Thoracic aorta (tissue), 2 donors: Measurements from ENCODE around the gene PIM1. TPM values are rescaled to one million over a fixed set of nuclear protein-coding genes. Genes with fewer than 3 reads are reported as not detected.

Experiments
- ATAC-seq: fragments of 150-250 bp; one replicate; pipeline ENCODE4 v1.8.0; 2017; ENCODE audit warnings: low read depth; ENCODE audit not compliant: insufficient number of reproducible peaks, low FRiP score
- DNase-seq: peaks from one replicate; pipeline ENCODE4 v3.0.0-alpha.2; 2020; ENCODE audit warnings: low spot score
- H3K27ac ChIP-seq, 2 donors: fragments of 200-600 bp; sonication (generic); 1 replicate in 1 of 2; 2 replicates in 1 of 2; pipeline ENCODE4 v1.5.1; 2016; ENCODE audit warnings: mild to moderate bottlenecking in 2 of 2, moderate library complexity in 2 of 2
- H3K27me3 ChIP-seq: fragments of 200-600 bp; sonication (generic); replicated peaks from 2 replicates; pipeline ENCODE4 v1.6.0; 2016; ENCODE audit warnings: mild to moderate bottlenecking; ENCODE audit not compliant: insufficient read depth
- H3K36me3 ChIP-seq: fragments of 200-600 bp; sonication (generic); one replicate; pipeline ENCODE4 v1.5.1; 2016
- H3K4me1 ChIP-seq, 2 donors: fragments of 200-600 bp; sonication (generic); 1 replicate in 1 of 2; 2 replicates in 1 of 2; pipeline versions ENCODE4 v1.5.1 to v1.6.0; 2016; ENCODE audit warnings: low read depth in 2 of 2, mild to moderate bottlenecking in 1 of 2; ENCODE audit not compliant: control insufficient read depth in 1 of 2
- H3K4me3 ChIP-seq: fragments of 200-600 bp; sonication (generic); 2 replicates; pipeline ENCODE4 v1.5.1; 2016; ENCODE audit warnings: mild to moderate bottlenecking
- H3K9me3 ChIP-seq: fragments of 200-600 bp; sonication (generic); 2 replicates; pipeline ENCODE4 v1.5.1; 2016
- CTCF ChIP-seq: fragments of 200-600 bp; sonication (generic); IDR thresholded peaks from one replicate; pipeline ENCODE4 v1.5.1; 2019; ENCODE audit warnings: antibody characterized with exemption
- total RNA-seq, 2 donors: library from RNA; depleted of rRNA; stranded (reverse); fragments of >200 nt; gene quantifications; one replicate each; pipeline versions ENCODE4 v1.1.0 to v1.2.3, GENCODE V29; 2016

PIM1 gene
- 10 to 100 TPM; 28.8 to 53.6 TPM for total RNA-seq

- ATAC-seq = peak; percentile 60
- no peak for TF ChIP-seq CTCF
- H3K4me3 ChIP-seq = peak within 1 kb of the TSS; percentile 99
- DNase-seq = peak; percentile 99
- peaks cover 20 to 33% of the 10 kb centered on the region in 2 donors for H3K4me1 ChIP-seq
- H3K27me3 ChIP-seq = no peaks in the 10 kb centered on the region
- peaks cover 22% of the 10 kb centered on the region for H3K36me3 ChIP-seq
- peak within 1 kb of the TSS; percentile 94 to 96 for H3K27ac ChIP-seq
- no peaks in the 10 kb centered on the region for H3K9me3 ChIP-seq
Observed at GRCh38 chr6:37169496-37170272, at the start of gene PIM1. TSS of gene PIM1 (plus strand) at chr6:37170152. CDS start at chr6:37170576, 424 bp downstream.

- no peak overlapping the region for H3K4me3 ChIP-seq
- no peaks in the 10 kb centered on the region for H3K9me3 ChIP-seq
- no peak for TF ChIP-seq CTCF
- H3K27ac ChIP-seq = no peak overlapping the region
- ATAC-seq (no peak), DNase-seq (no peak)
- no peaks in the 10 kb centered on the region for H3K27me3 ChIP-seq
- H3K36me3 ChIP-seq = no peaks in the 10 kb centered on the region
- H3K4me1 ChIP-seq = no peaks in the 10 kb centered on the region
Observed at GRCh38 chr6:37121556-37121955, 48.4 kb upstream of the PIM1 start.

- Histone ChIP-seq H3K36me3 (no peaks in the 10 kb centered on the region), H3K4me3 (no peak overlapping the region), H3K27me3 (no peaks in the 10 kb centered on the region), H3K9me3 (no peaks in the 10 kb centered on the region), H3K4me1 (peaks cover 0 to under 1% of the 10 kb centered on the region in 2 donors), H3K27ac (no peak overlapping the region)
- no peak for TF ChIP-seq CTCF
- ATAC-seq = no peak
- no peak for DNase-seq
Observed at GRCh38 chr6:37122861-37123260, 47.1 kb upstream of the PIM1 start.

GRCh38 chr6:37123957-37124729, 45.8 kb upstream of the PIM1 start:
- DNase-seq = no peak
- ATAC-seq = no peak
- Histone ChIP-seq H3K9me3 (no peaks in the 10 kb centered on the region), H3K36me3 (no peaks in the 10 kb centered on the region), H3K27ac (no peak overlapping the region), H3K4me3 (no peak overlapping the region), H3K4me1 (peaks cover 0 to 12% of the 10 kb centered on the region in 2 donors), H3K27me3 (no peaks in the 10 kb centered on the region)
- TF ChIP-seq CTCF = no peak

- no peak overlapping the region for H3K27ac ChIP-seq
- no peak for TF ChIP-seq CTCF
- no peak overlapping the region for H3K4me3 ChIP-seq
- peaks cover 0 to 18% of the 10 kb centered on the region in 2 donors for H3K4me1 ChIP-seq
- ATAC-seq (no peak), DNase-seq (no peak)
- H3K27me3 ChIP-seq = no peaks in the 10 kb centered on the region
- no peaks in the 10 kb centered on the region for H3K9me3 ChIP-seq
- no peaks in the 10 kb centered on the region for H3K36me3 ChIP-seq
Observed at GRCh38 chr6:37125774-37126492, 44.0 kb upstream of the PIM1 start.
